Stimulated activated CD4-positive, alpha-beta T cell treated with anti-CD3 and anti-CD28 coated beads, Interleukin-12 subunit alpha, Interleukin-12 subunit beta, amount 100 ng/mL, for 48 hours (primary cell): ENCODE measurements around the gene PAK2.
"Not testable (repeated sequence)": the region's sequence is repeated elsewhere in the genome, so short reads cannot be mapped to it uniquely, and the experiment has no call there.

ENCODE experiments used
- DNase-seq, 3 donors: peaks; one replicate each; pipeline ENCODE4 v3.0.0-alpha.2; 2020; ENCODE audit warnings: low read depth in 2 of 3, low spot score in 1 of 3

Gene PAK2

GRCh38 chr3:196777836-196778235 is 38.2 kb downstream of the PAK2 start:
- no peak for DNase-seq

GRCh38 chr3:196778755-196779154 is 39.1 kb downstream of the PAK2 start:
- DNase-seq, result no peak

- DNase-seq, result no peak
Observed at GRCh38 chr3:196782511-196782910, 42.9 kb downstream of the PAK2 start.

- no peak for DNase-seq
Observed at GRCh38 chr3:196788528-196788927, 48.9 kb downstream of the PAK2 start.

- no peak for DNase-seq
Observed at GRCh38 chr3:196789885-196790359, 50.3 kb downstream of the PAK2 start.

GRCh38 chr3:196790636-196791035 is 51.0 kb downstream of the PAK2 start:
- no peak for DNase-seq

- DNase-seq, result no peak
Observed at GRCh38 chr3:196792771-196793170, 53.1 kb downstream of the PAK2 start.

GRCh38 chr3:196793246-196793645 is 53.6 kb downstream of the PAK2 start:
- DNase-seq, result no peak

- no peak for DNase-seq
Observed at GRCh38 chr3:196794467-196794866, 54.8 kb downstream of the PAK2 start.

- no peak for DNase-seq
Observed at GRCh38 chr3:196796317-196796716, 56.7 kb downstream of the PAK2 start.

GRCh38 chr3:196800742-196801434 is 61.2 kb downstream of the PAK2 start:
- no peak for DNase-seq

- DNase-seq, result peak in 1 of 3 donors; percentile 14
Observed at GRCh38 chr3:196803891-196804468, 64.3 kb downstream of the PAK2 start.

- DNase-seq, result no peak
Observed at GRCh38 chr3:196804773-196805172, 65.1 kb downstream of the PAK2 start.

- no peak for DNase-seq
Observed at GRCh38 chr3:196810963-196811581, 71.4 kb downstream of the PAK2 start.

GRCh38 chr3:196812853-196813252 is 73.2 kb downstream of the PAK2 start:
- no peak for DNase-seq

GRCh38 chr3:196813903-196814302 is 74.2 kb downstream of the PAK2 start:
- no peak for DNase-seq

GRCh38 chr3:196821806-196822355 is 82.2 kb downstream of the PAK2 start:
- DNase-seq, result no peak

- not testable (repeated sequence) for DNase-seq
Observed at GRCh38 chr3:196829651-196830050, 90.0 kb downstream of the PAK2 start.

- DNase-seq, result no peak
Observed at GRCh38 chr3:196835086-196835485, 95.4 kb downstream of the PAK2 start.

- DNase-seq, result not testable (repeated sequence)
Observed at GRCh38 chr3:196836626-196837025, 97.0 kb downstream of the PAK2 start.

- DNase-seq, result peak; percentile 45 to 75 (median 63)
Observed at GRCh38 chr3:196837819-196838420, 98.3 kb downstream of the PAK2 start.

- not testable (repeated sequence) for DNase-seq
Observed at GRCh38 chr3:196839351-196839750, 99.7 kb downstream of the PAK2 start.
